ENCODE measurements around the gene PROM2. TPM values are rescaled to one million over a fixed set of nuclear protein-coding genes. Genes with fewer than 3 reads are reported as not detected.

PROM2 gene
- total RNA-seq, 2 experiments from 2014 or later: 0.23 to 0.44 TPM

DNA sequence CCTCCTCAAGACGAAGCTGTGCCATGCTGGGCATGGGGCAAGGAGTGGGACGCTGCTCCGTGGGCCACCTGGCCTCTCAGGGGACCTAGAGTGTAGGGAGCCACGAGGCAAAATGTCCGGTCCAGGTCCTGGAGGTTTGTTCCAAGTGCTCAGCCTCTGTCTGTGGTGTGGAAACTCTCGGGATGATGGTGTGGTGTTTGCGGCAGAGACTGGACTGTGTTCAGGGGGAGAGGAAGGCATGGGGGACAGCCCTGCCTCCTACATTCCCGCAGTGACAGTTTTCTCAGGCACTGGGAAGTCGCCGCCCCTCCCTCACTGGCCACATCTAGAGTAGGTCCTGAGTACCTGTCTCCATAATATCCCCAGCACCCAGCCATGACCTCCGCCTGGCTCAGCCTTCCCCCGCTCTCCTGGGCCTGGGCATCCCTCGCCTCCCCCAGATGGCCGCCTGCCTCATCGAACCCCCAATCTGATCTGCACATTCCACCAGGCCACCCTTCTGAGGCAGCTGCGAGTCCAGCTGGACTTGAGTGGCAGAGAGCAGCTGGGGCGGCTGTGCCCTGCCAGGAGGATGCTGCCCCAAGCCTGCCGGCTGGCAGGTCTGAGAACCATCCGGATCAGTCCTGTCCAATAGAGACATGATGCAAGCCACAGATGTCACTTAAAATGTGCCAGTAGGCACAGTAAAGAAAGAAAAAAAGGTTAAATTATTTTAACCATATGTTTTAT, 29.1 kb downstream of the PROM2 start:
- H3K27me3 Mint-ChIP-seq: no peaks in the 10 kb centered on the region
- no peaks in the 10 kb centered on the region for H3K4me1 Mint-ChIP-seq
- H3K9me3 Mint-ChIP-seq (ENCODE audit: low read depth): no peaks in the 10 kb centered on the region
- no peaks in the 10 kb centered on the region for H3K36me3 Mint-ChIP-seq (ENCODE audit: low read depth)
- CTCF ChIA-PET: no interaction called here
- no peak for ATAC-seq
- no peak for DNase-seq
- POLR2A ChIA-PET: no interaction called here
- no peak overlapping the region for H3K27ac Mint-ChIP-seq
- no peak overlapping the region for H3K4me3 Mint-ChIP-seq
- intact Hi-C loops (cut with DNase I, micrococcal nuclease): no loop called here

DNA sequence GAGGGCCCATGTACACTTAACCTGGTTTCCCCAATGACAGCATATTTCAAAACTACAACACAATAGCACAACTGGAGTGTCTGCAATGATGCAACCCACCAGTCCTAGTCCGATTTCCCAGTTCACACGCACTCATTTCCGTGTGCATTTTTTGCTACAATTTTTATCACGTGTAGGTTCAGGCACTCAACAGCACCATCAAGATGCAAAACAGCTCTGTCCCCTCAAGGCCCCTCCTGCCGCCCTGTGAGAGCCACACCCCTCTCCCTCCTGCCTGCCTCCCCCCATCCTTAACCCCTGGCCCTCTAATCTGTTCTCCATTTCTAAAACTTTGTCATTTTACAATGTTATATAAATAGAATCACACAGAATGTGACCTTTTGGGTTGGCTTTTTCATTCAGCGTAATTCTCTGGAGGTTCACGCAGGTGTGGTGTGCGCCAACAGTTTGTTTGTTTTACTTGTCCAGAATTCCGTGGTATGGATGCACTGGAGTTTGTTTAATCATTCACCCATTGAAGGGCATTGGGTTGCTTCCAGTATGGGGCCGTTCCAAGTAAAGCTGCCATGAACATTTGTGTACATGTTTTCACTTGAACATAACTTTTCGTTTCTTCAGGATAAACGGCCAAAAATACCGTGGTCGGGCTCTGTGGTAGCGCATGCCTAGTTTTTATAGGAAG, 31.3 kb downstream of the PROM2 start:
- Mint-ChIP-seq H3K27ac (no peak overlapping the region), H3K4me3 (no peak overlapping the region), H3K27me3 (no peaks in the 10 kb centered on the region), H3K4me1 (no peaks in the 10 kb centered on the region), H3K9me3 (ENCODE audit: low read depth) (no peaks in the 10 kb centered on the region), H3K36me3 (ENCODE audit: low read depth) (no peaks in the 10 kb centered on the region)
- CTCF ChIA-PET: no interaction called here
- intact Hi-C loops (cut with DNase I, micrococcal nuclease): no loop called here
- no peak for ATAC-seq
- no peak for DNase-seq
- POLR2A ChIA-PET: no interaction called here

DNA sequence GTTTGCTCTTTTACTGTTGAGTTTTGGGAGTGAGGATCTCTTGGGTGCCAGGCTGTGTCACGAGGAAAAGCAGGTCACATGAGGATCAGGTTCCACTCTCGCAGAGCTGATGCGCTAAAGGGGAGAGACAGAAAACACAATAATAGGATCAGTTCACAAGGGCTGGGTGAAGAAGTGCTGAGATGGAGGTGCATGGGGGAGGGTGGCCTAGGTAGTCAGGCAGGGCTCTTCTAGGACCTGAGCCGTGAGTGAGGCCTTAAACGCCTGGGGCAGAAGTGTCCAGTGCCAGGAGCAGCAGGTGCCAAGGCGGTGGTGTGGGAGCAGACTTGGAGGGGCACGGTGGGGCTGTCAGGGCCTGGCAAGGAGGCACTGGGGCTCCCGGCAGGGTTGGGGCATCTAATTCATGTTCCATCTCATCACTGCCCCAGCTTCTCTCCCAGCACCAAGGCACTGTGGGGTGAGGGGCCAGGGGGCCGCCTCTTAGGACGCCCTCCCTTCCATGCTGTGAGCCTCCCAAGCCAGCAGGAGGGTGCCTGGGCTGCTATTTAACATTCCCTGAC, 32.2 kb downstream of the PROM2 start:
- Mint-ChIP-seq H3K27ac (no peak overlapping the region), H3K4me3 (no peak overlapping the region), H3K4me1 (no peaks in the 10 kb centered on the region), H3K27me3 (no peaks in the 10 kb centered on the region), H3K9me3 (ENCODE audit: low read depth) (no peaks in the 10 kb centered on the region), H3K36me3 (ENCODE audit: low read depth) (no peaks in the 10 kb centered on the region)
- intact Hi-C loops (cut with DNase I, micrococcal nuclease): no loop called here
- no peak for ATAC-seq
- DNase-seq: no peak
- CTCF ChIA-PET: interaction anchor here (0.6 kb wide), 1 partner anchor 107 kb away, joined by 5 read pairs; no protein-coding TSS in a partner anchor
- POLR2A ChIA-PET: no interaction called here

DNA sequence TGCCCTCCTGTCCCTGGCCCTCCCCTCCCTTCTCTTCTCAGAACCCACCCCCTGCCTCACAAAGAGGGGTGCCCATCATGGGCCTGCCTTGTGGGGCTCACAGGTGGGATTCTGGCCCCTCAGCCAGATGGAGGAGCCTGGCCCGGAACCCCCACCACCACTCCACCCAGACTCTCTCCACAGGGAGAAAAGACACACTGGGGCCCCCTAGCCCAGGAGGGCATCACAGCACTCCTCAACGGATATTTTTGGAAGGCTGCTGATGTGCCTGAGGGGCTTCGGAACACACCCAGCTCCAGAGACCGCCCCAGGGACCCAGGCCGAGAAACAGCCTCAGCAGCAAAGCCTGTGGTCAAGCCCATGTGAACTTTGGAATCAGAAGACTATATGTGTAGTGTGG, 32.8 kb downstream of the PROM2 start:
- no peak overlapping the region for H3K27ac Mint-ChIP-seq
- H3K9me3 Mint-ChIP-seq (ENCODE audit: low read depth): no peaks in the 10 kb centered on the region
- H3K27me3 Mint-ChIP-seq: no peaks in the 10 kb centered on the region
- POLR2A ChIA-PET: no interaction called here
- intact Hi-C loops (cut with DNase I, micrococcal nuclease): no loop called here
- CTCF ChIA-PET: no interaction called here
- no peaks in the 10 kb centered on the region for H3K4me1 Mint-ChIP-seq
- no peak overlapping the region for H3K4me3 Mint-ChIP-seq
- no peaks in the 10 kb centered on the region for H3K36me3 Mint-ChIP-seq (ENCODE audit: low read depth)
- DNase-seq (no peak), ATAC-seq (no peak)

DNA sequence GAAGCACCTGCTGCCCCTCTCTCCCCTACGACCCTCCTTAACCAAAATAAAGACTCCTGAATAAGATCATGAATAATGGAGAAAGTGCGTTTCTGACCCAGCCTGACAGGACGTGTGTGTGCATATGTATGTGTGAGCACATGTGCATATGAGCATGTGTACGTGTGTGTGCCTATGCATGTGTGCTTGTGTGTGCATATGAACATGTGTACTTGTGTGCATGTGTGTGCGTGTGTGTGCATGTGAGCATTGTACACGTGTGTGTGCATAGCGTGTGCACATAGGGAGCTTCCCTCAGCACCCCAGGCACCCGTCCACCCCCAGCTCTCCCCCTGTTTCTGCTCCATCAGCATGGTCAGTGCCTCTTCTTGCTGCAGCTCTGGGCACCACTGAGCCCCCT, 33.6 kb downstream of the PROM2 start:
- DNase-seq (no peak), ATAC-seq (no peak)
- POLR2A ChIA-PET: no interaction called here
- H3K4me3 Mint-ChIP-seq: no peak overlapping the region
- CTCF ChIA-PET: no interaction called here
- no peaks in the 10 kb centered on the region for H3K9me3 Mint-ChIP-seq (ENCODE audit: low read depth)
- intact Hi-C loops (cut with DNase I, micrococcal nuclease): no loop called here
- no peaks in the 10 kb centered on the region for H3K27me3 Mint-ChIP-seq
- H3K36me3 Mint-ChIP-seq (ENCODE audit: low read depth): no peaks in the 10 kb centered on the region
- no peak overlapping the region for H3K27ac Mint-ChIP-seq
- H3K4me1 Mint-ChIP-seq: no peaks in the 10 kb centered on the region

DNA sequence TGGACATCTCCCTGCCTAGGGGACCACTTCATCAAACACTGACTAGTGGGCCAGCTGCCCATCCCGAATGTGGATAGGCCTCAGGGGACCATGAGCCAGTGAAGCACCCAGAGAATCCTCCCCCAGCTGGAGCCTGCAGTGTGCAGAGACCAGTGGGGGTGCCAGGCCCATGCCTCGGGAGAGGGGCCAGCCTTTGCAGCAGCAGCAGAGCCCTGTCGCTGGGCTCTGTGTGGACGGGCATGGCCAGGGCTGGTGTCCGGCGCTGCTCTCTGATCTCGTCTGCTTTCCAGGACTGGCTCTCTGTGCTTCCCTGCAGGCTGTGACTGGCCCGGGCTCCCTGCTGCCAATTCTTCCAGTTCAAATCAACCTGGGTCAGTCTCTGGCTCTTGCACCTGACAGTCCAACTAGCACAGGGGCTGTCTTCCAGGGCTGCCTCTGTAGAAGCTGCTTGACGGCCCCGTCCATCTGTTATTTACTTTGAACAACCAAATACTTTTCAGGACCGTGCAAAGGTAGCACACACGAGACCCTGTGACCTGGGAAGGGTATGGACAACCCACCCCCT, 34.3 kb downstream of the PROM2 start:
- Mint-ChIP-seq H3K4me3 (no peak overlapping the region), H3K27me3 (no peaks in the 10 kb centered on the region), H3K4me1 (no peaks in the 10 kb centered on the region), H3K36me3 (ENCODE audit: low read depth) (no peaks in the 10 kb centered on the region), H3K27ac (no peak overlapping the region), H3K9me3 (ENCODE audit: low read depth) (no peaks in the 10 kb centered on the region)
- DNase-seq (no peak), ATAC-seq (no peak)
- CTCF ChIA-PET: interaction anchor here (0.6 kb wide), 1 partner anchor 353 kb away, joined by 3 read pairs; no protein-coding TSS in a partner anchor
- POLR2A ChIA-PET: no interaction called here
- intact Hi-C loops (cut with DNase I, micrococcal nuclease): no loop called here

DNA sequence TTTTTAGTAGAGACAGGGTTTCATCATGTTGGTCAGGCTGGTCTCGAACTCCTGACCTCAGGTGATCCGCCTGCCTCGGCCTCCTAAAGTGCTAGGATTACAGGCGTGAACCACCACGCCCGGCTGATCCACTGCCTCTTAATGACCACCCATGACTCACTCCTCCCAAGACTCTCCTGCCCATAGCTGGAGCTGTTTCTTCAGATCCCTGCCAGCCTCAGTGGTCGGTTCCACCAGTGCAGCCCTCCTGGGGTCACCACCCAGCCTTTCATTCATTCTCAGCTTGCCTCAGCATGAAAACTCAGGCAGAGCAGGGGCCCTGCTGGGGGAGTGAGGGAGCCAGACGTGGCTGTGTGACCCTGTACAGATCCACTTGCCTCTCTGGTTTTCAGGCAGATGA, 35.4 kb downstream of the PROM2 start:
- ATAC-seq: no peak
- Mint-ChIP-seq H3K4me1 (no peaks in the 10 kb centered on the region), H3K4me3 (no peak overlapping the region), H3K36me3 (ENCODE audit: low read depth) (no peaks in the 10 kb centered on the region), H3K9me3 (ENCODE audit: low read depth) (no peaks in the 10 kb centered on the region), H3K27ac (no peak overlapping the region), H3K27me3 (no peaks in the 10 kb centered on the region)
- intact Hi-C loops (cut with DNase I, micrococcal nuclease): no loop called here
- ChIA-PET POLR2A (no interaction called here), CTCF (no interaction called here)
- DNase-seq: no peak

DNA sequence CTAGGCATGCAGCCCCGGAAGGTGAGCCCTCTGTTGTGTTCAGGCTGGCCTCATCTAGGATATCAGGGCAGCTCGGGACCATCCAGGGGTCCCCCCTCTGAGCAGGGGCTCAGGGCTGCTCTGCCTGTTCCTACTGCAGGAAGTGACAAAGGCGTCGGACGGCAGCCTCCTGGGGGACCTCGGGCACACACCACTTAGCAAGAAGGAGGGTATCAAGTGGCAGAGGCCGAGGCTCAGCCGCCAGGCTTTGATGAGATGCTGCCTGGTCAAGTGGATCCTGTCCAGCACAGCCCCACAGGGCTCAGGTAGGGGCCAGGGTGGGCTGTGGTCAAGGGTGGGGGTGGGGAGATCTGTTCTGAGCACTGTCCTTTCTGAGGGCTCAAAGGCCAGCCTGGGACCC, 36.0 kb downstream of the PROM2 start:
- Mint-ChIP-seq H3K9me3 (ENCODE audit: low read depth) (no peaks in the 10 kb centered on the region), H3K4me3 (no peak overlapping the region), H3K27ac (no peak overlapping the region), H3K4me1 (no peaks in the 10 kb centered on the region), H3K36me3 (ENCODE audit: low read depth) (no peaks in the 10 kb centered on the region), H3K27me3 (no peaks in the 10 kb centered on the region)
- DNase-seq (no peak), ATAC-seq (no peak)
- intact Hi-C loops (cut with DNase I, micrococcal nuclease): no loop called here
- ChIA-PET CTCF (no interaction called here), POLR2A (no interaction called here)

DNA sequence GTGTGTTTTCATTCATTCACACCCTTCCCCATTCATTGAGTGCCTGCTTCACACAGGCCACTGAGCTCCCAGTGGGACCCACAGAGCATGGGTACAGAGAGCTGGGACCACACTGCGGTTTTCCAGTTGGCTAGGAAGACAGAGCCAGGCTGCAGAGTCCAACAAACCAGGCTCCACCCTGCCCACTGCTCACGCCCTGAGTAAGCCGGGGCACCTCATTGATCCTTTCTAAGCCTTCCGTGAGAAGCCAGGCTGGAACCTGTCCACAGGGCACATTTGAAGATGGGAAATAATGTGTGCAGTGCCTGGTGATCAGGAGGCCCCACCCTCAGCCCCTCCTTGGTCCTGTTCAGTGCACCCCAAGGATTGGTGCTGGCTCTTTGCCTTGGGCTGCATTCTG, 36.4 kb downstream of the PROM2 start:
- no peak overlapping the region for H3K4me3 Mint-ChIP-seq
- ChIA-PET CTCF (no interaction called here), POLR2A (no interaction called here)
- no peaks in the 10 kb centered on the region for H3K36me3 Mint-ChIP-seq (ENCODE audit: low read depth)
- H3K4me1 Mint-ChIP-seq: no peaks in the 10 kb centered on the region
- intact Hi-C loops (cut with DNase I, micrococcal nuclease): no loop called here
- DNase-seq (no peak), ATAC-seq (no peak)
- no peaks in the 10 kb centered on the region for H3K27me3 Mint-ChIP-seq
- H3K9me3 Mint-ChIP-seq (ENCODE audit: low read depth): no peaks in the 10 kb centered on the region
- H3K27ac Mint-ChIP-seq: no peak overlapping the region

DNA sequence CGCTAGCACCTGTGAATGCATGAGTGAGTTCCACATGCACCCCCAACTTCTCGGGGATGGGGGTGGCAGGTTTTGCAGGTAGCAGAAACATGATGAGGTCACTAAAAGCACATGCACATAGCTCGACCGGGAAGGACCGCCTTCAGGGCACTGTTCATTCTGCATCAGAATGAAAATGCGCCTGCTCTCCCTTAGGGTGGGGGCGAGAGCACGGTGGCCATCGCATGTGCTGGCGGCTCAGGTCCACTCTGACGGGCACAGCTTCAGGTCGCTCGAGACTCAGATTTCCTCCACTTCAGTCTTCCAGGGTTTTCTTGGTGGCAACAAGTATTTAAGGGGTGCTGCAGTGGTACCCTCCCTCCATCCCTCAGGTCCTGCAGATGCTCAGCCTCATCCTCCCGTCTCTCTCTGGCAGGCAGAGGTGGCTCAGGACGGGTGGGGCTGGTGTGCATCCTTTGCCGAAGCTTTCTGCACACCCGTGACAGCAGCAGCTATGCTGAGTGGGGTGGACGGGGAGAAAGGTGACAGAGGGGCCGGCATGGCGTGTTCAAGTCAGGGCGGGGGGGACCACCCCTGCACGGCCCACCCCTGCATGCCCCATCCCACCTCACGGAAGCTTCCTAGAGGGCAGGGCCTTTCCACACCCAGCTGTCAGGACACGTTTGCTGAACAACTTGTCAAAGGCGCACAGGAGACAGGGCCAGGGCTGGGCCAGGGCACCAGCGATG, 37.7 kb downstream of the PROM2 start:
- no peaks in the 10 kb centered on the region for H3K36me3 Mint-ChIP-seq (ENCODE audit: low read depth)
- H3K27ac Mint-ChIP-seq: no peak overlapping the region
- H3K4me3 Mint-ChIP-seq: no peak overlapping the region
- ChIA-PET CTCF (interaction anchor here (0.6 kb wide), 2 partner anchors 38 to 108 kb away, joined by 3 read pairs; no protein-coding TSS in a partner anchor), POLR2A (no interaction called here)
- H3K9me3 Mint-ChIP-seq (ENCODE audit: low read depth): no peaks in the 10 kb centered on the region
- no peaks in the 10 kb centered on the region for H3K27me3 Mint-ChIP-seq
- intact Hi-C loops (cut with DNase I, micrococcal nuclease): no loop called here
- DNase-seq: no peak
- no peak for ATAC-seq
- no peaks in the 10 kb centered on the region for H3K4me1 Mint-ChIP-seq

DNA sequence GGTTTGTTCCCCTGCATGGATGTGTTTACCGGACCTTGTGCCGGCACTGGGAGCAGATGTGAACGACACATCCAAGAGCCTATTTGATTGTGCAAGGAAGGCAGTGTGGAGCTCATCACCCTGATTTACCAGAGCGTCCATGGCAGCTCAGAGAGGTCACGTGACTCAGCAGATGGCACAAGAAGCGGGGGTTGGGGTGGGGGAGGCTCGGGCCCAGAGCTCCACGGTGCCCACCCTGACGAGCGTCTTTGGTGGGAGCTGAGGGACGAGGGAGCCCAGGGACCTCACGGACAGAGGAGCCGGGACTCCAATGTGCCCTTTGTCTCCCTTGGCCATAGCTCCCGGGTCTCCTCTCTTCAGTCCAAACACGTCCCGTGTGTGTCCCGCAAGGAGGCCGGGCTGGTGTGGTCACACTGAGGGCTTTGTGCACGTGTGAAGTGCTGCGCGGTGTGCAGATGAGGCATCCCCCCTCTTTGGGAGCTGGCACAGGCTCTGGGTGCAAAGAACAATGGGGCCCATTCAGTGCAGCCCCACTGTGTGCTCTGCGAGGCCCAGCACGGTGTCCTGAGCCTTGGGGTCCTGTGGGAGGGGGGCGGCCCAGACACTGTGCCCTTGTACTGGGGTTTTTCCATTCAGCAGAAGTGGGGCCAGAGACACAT, 38.4 kb downstream of the PROM2 start:
- no peaks in the 10 kb centered on the region for H3K4me1 Mint-ChIP-seq
- no peaks in the 10 kb centered on the region for H3K9me3 Mint-ChIP-seq (ENCODE audit: low read depth)
- H3K36me3 Mint-ChIP-seq (ENCODE audit: low read depth): no peaks in the 10 kb centered on the region
- DNase-seq: no peak
- H3K4me3 Mint-ChIP-seq: no peak overlapping the region
- POLR2A ChIA-PET: no interaction called here
- H3K27ac Mint-ChIP-seq: no peak overlapping the region
- CTCF ChIA-PET: interaction anchor here (0.6 kb wide), 1 partner anchor 109 kb away, joined by 3 read pairs; no protein-coding TSS in a partner anchor
- intact Hi-C loops (cut with DNase I, micrococcal nuclease): no loop called here
- ATAC-seq: no peak
- H3K27me3 Mint-ChIP-seq: no peaks in the 10 kb centered on the region

Measured in activated CD4-positive, alpha-beta T cell treated with anti-CD3 and anti-CD28 coated beads for 36 hours (primary cell).